ENCODE results near the gene OPA1.

Gene OPA1

GRCh38 chr3:193650585-193650984 is 57.6 kb downstream of the OPA1 start:
- no peak overlapping the region for H3K4me3 ChIP-seq (ENCODE audit: low read depth, low read length)
- H3K4me1 ChIP-seq (ENCODE audit: control insufficient read depth, insufficient read depth, low read length): peaks cover 3% of the 10 kb centered on the region; the same call in 1 of the 2 replicates
- no peak overlapping the region for H3K27ac ChIP-seq (ENCODE audit: low read depth, low read length)
- H3K36me3 ChIP-seq (ENCODE audit: control insufficient read depth, insufficient read depth, low read length): peaks cover 66% of the 10 kb centered on the region
- no peaks in the 10 kb centered on the region for H3K27me3 ChIP-seq (ENCODE audit: control insufficient read depth, insufficient read depth, low read length)
- no peaks in the 10 kb centered on the region for H3K9me3 ChIP-seq (ENCODE audit: control insufficient read depth, insufficient read depth, low read depth, low read length)
- H3K9ac ChIP-seq (ENCODE audit: low read length): no peak overlapping the region

GRCh38 chr3:193655831-193656433 is 62.9 kb downstream of the OPA1 start:
- no peak overlapping the region for H3K4me3 ChIP-seq (ENCODE audit: low read depth, low read length)
- no peaks in the 10 kb centered on the region for H3K27me3 ChIP-seq (ENCODE audit: control insufficient read depth, insufficient read depth, low read length)
- no peak overlapping the region for H3K9ac ChIP-seq (ENCODE audit: low read length)
- H3K9me3 ChIP-seq (ENCODE audit: control insufficient read depth, insufficient read depth, low read depth, low read length): no peaks in the 10 kb centered on the region
- peaks cover 21% of the 10 kb centered on the region for H3K4me1 ChIP-seq (ENCODE audit: control insufficient read depth, insufficient read depth, low read length)
- no peak overlapping the region for H3K27ac ChIP-seq (ENCODE audit: low read depth, low read length)
- peaks cover 56% of the 10 kb centered on the region for H3K36me3 ChIP-seq (ENCODE audit: control insufficient read depth, insufficient read depth, low read length)

- Histone ChIP-seq H3K9me3 (ENCODE audit: control insufficient read depth, insufficient read depth, low read depth, low read length) (no peaks in the 10 kb centered on the region), H3K27me3 (ENCODE audit: control insufficient read depth, insufficient read depth, low read length) (no peaks in the 10 kb centered on the region), H3K9ac (ENCODE audit: low read length) (no peak overlapping the region), H3K4me1 (ENCODE audit: control insufficient read depth, insufficient read depth, low read length) (peaks cover 21% of the 10 kb centered on the region), H3K36me3 (ENCODE audit: control insufficient read depth, insufficient read depth, low read length) (peaks cover 60% of the 10 kb centered on the region), H3K27ac (ENCODE audit: low read depth, low read length) (no peak overlapping the region), H3K4me3 (ENCODE audit: low read depth, low read length) (no peak overlapping the region)
Observed at GRCh38 chr3:193656445-193656844, 63.4 kb downstream of the OPA1 start.

GRCh38 chr3:193656878-193657282 is 63.9 kb downstream of the OPA1 start:
- Histone ChIP-seq H3K4me3 (ENCODE audit: low read depth, low read length) (no peak overlapping the region), H3K9me3 (ENCODE audit: control insufficient read depth, insufficient read depth, low read depth, low read length) (no peaks in the 10 kb centered on the region), H3K27ac (ENCODE audit: low read depth, low read length) (peak overlapping the region; percentile 34; the same call in 1 of the 2 replicates), H3K9ac (ENCODE audit: low read length) (no peak overlapping the region), H3K36me3 (ENCODE audit: control insufficient read depth, insufficient read depth, low read length) (peaks cover 64% of the 10 kb centered on the region), H3K27me3 (ENCODE audit: control insufficient read depth, insufficient read depth, low read length) (no peaks in the 10 kb centered on the region), H3K4me1 (ENCODE audit: control insufficient read depth, insufficient read depth, low read length) (peaks cover 21% of the 10 kb centered on the region)

GRCh38 chr3:193660171-193660570 is 67.2 kb downstream of the OPA1 start:
- Histone ChIP-seq H3K36me3 (ENCODE audit: control insufficient read depth, insufficient read depth, low read length) (peaks cover 76% of the 10 kb centered on the region), H3K9ac (ENCODE audit: low read length) (no peak overlapping the region), H3K27me3 (ENCODE audit: control insufficient read depth, insufficient read depth, low read length) (no peaks in the 10 kb centered on the region), H3K9me3 (ENCODE audit: control insufficient read depth, insufficient read depth, low read depth, low read length) (no peaks in the 10 kb centered on the region), H3K4me1 (ENCODE audit: control insufficient read depth, insufficient read depth, low read length) (peaks cover 21% of the 10 kb centered on the region), H3K4me3 (ENCODE audit: low read depth, low read length) (no peak overlapping the region), H3K27ac (ENCODE audit: low read depth, low read length) (no peak overlapping the region)

GRCh38 chr3:193660698-193661411 is 67.8 kb downstream of the OPA1 start:
- Histone ChIP-seq H3K9ac (ENCODE audit: low read length) (no peak overlapping the region), H3K4me1 (ENCODE audit: control insufficient read depth, insufficient read depth, low read length) (peaks cover 15% of the 10 kb centered on the region), H3K4me3 (ENCODE audit: low read depth, low read length) (no peak overlapping the region), H3K27me3 (ENCODE audit: control insufficient read depth, insufficient read depth, low read length) (no peaks in the 10 kb centered on the region), H3K36me3 (ENCODE audit: control insufficient read depth, insufficient read depth, low read length) (peaks cover 77% of the 10 kb centered on the region), H3K27ac (ENCODE audit: low read depth, low read length) (no peak overlapping the region), H3K9me3 (ENCODE audit: control insufficient read depth, insufficient read depth, low read depth, low read length) (no peaks in the 10 kb centered on the region)

GRCh38 chr3:193662757-193663322 is 69.8 kb downstream of the OPA1 start:
- peaks cover 86% of the 10 kb centered on the region for H3K36me3 ChIP-seq (ENCODE audit: control insufficient read depth, insufficient read depth, low read length)
- H3K27me3 ChIP-seq (ENCODE audit: control insufficient read depth, insufficient read depth, low read length): no peaks in the 10 kb centered on the region
- no peak overlapping the region for H3K4me3 ChIP-seq (ENCODE audit: low read depth, low read length)
- no peaks in the 10 kb centered on the region; the same call in none of the 2 replicates for H3K4me1 ChIP-seq (ENCODE audit: control insufficient read depth, insufficient read depth, low read length)
- H3K27ac ChIP-seq (ENCODE audit: low read depth, low read length): no peak overlapping the region
- H3K9ac ChIP-seq (ENCODE audit: low read length): no peak overlapping the region
- no peaks in the 10 kb centered on the region for H3K9me3 ChIP-seq (ENCODE audit: control insufficient read depth, insufficient read depth, low read depth, low read length)

GRCh38 chr3:193665370-193665989 is 72.5 kb downstream of the OPA1 start:
- no peak overlapping the region for H3K27ac ChIP-seq (ENCODE audit: low read depth, low read length)
- H3K4me3 ChIP-seq (ENCODE audit: low read depth, low read length): no peak overlapping the region
- H3K9me3 ChIP-seq (ENCODE audit: control insufficient read depth, insufficient read depth, low read depth, low read length): no peaks in the 10 kb centered on the region
- no peaks in the 10 kb centered on the region; the same call in none of the 2 replicates for H3K4me1 ChIP-seq (ENCODE audit: control insufficient read depth, insufficient read depth, low read length)
- H3K36me3 ChIP-seq (ENCODE audit: control insufficient read depth, insufficient read depth, low read length): peaks cover 88% of the 10 kb centered on the region
- no peak overlapping the region for H3K9ac ChIP-seq (ENCODE audit: low read length)
- H3K27me3 ChIP-seq (ENCODE audit: control insufficient read depth, insufficient read depth, low read length): no peaks in the 10 kb centered on the region

GRCh38 chr3:193673845-193674244 is 80.8 kb downstream of the OPA1 start:
- Histone ChIP-seq H3K27me3 (ENCODE audit: control insufficient read depth, insufficient read depth, low read length) (no peaks in the 10 kb centered on the region), H3K9ac (ENCODE audit: low read length) (no peak overlapping the region), H3K4me1 (ENCODE audit: control insufficient read depth, insufficient read depth, low read length) (no peaks in the 10 kb centered on the region), H3K9me3 (ENCODE audit: control insufficient read depth, insufficient read depth, low read depth, low read length) (no peaks in the 10 kb centered on the region), H3K4me3 (ENCODE audit: low read depth, low read length) (no peak overlapping the region), H3K36me3 (ENCODE audit: control insufficient read depth, insufficient read depth, low read length) (peaks cover 34% of the 10 kb centered on the region), H3K27ac (ENCODE audit: low read depth, low read length) (no peak overlapping the region)

- H3K4me3 ChIP-seq (ENCODE audit: low read depth, low read length): no peak overlapping the region
- H3K27me3 ChIP-seq (ENCODE audit: control insufficient read depth, insufficient read depth, low read length): no peaks in the 10 kb centered on the region
- no peak overlapping the region for H3K27ac ChIP-seq (ENCODE audit: low read depth, low read length)
- H3K4me1 ChIP-seq (ENCODE audit: control insufficient read depth, insufficient read depth, low read length): no peaks in the 10 kb centered on the region
- no peaks in the 10 kb centered on the region for H3K9me3 ChIP-seq (ENCODE audit: control insufficient read depth, insufficient read depth, low read depth, low read length)
- peaks cover 25% of the 10 kb centered on the region for H3K36me3 ChIP-seq (ENCODE audit: control insufficient read depth, insufficient read depth, low read length)
- no peak overlapping the region for H3K9ac ChIP-seq (ENCODE audit: low read length)
Observed at GRCh38 chr3:193674714-193675113, 81.7 kb downstream of the OPA1 start.

- Histone ChIP-seq H3K9ac (ENCODE audit: low read length) (no peak overlapping the region), H3K4me3 (ENCODE audit: low read depth, low read length) (no peak overlapping the region), H3K4me1 (ENCODE audit: control insufficient read depth, insufficient read depth, low read length) (no peaks in the 10 kb centered on the region), H3K9me3 (ENCODE audit: control insufficient read depth, insufficient read depth, low read depth, low read length) (no peaks in the 10 kb centered on the region), H3K36me3 (ENCODE audit: control insufficient read depth, insufficient read depth, low read length) (peaks cover 12% of the 10 kb centered on the region), H3K27me3 (ENCODE audit: control insufficient read depth, insufficient read depth, low read length) (no peaks in the 10 kb centered on the region), H3K27ac (ENCODE audit: low read depth, low read length) (no peak overlapping the region)
Observed at GRCh38 chr3:193677734-193678133, 84.7 kb downstream of the OPA1 start.
